ENCODE measurements around the gene SGO2. TPM values are rescaled to one million over a fixed set of nuclear protein-coding genes. Genes with fewer than 3 reads are reported as not detected.

The SGO2 gene
- total RNA-seq, 1 donor from 2014 or later = 0.96 TPM

DNA sequence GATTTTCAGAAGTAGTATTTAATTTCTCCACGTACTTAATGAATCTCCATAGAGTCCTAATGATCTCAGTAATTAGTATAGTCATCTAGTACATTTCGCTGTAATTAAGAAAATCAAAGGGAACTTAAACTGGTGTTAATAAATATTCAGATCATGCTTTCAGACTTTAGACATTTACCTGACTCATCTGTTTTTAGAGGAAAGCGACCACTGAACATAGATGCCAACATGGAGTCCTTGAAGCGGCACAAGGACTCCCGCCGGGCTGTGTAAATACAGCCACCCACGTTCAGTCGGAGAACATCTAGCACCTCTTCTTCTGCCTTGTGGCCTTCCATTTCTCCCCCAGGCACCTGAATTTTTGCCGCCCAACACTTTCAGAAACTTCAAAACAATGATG lies 19.3 kb upstream of the SGO2 start:
- H3K36me3 ChIP-seq = peaks cover 5 to 18% of the 10 kb centered on the region in 2 donors
- no peak for DNase-seq (ENCODE audit: low spot score in 2 of 2)
- no peak overlapping the region for H3K27ac ChIP-seq
- no peaks in the 10 kb centered on the region for H3K27me3 ChIP-seq
- peaks cover 0 to 12% of the 10 kb centered on the region in 2 donors for H3K4me1 ChIP-seq
- no peak overlapping the region for H3K4me3 ChIP-seq
- intact Hi-C loops (cut with DNase I) = no loop called here
- TF ChIP-seq, protein P1, sequence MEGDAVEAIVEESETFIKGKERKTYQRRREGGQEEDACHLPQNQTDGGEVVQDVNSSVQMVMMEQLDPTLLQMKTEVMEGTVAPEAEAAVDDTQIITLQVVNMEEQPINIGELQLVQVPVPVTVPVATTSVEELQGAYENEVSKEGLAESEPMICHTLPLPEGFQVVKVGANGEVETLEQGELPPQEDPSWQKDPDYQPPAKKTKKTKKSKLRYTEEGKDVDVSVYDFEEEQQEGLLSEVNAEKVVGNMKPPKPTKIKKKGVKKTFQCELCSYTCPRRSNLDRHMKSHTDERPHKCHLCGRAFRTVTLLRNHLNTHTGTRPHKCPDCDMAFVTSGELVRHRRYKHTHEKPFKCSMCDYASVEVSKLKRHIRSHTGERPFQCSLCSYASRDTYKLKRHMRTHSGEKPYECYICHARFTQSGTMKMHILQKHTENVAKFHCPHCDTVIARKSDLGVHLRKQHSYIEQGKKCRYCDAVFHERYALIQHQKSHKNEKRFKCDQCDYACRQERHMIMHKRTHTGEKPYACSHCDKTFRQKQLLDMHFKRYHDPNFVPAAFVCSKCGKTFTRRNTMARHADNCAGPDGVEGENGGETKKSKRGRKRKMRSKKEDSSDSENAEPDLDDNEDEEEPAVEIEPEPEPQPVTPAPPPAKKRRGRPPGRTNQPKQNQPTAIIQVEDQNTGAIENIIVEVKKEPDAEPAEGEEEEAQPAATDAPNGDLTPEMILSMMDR (IDR thresholded peaks at IDR 0.05) = no peak
- no peaks in the 10 kb centered on the region for H3K9me3 ChIP-seq

DNA sequence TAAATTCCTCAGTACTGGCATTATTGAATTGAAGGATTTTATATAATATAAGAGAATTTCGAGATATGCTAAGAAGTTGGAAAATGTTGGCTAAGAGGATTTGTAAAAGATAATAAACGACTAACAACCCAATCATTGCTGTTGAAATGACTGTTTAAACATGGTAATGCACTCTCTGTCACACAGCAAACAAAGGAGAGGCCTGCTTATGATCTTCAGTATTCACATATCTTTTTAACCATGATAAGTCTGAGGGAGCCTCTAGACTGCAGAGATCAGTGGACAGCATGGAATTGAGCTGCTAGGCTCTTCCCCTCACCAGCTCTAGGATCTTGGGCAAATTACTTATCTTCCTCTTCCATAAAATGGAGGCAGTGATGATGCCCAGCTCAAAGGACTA lies 18.8 kb upstream of the SGO2 start:
- Histone ChIP-seq H3K27ac (no peak overlapping the region), H3K36me3 (peaks cover 5 to 18% of the 10 kb centered on the region in 2 donors), H3K4me3 (no peak overlapping the region), H3K27me3 (no peaks in the 10 kb centered on the region), H3K9me3 (no peaks in the 10 kb centered on the region), H3K4me1 (peaks cover 0 to 12% of the 10 kb centered on the region in 2 donors)
- TF ChIP-seq, protein P1 (IDR thresholded peaks at IDR 0.05) = no peak
- no peak for DNase-seq (ENCODE audit: low spot score in 2 of 2)
- intact Hi-C loops (cut with DNase I) = no loop called here

DNA sequence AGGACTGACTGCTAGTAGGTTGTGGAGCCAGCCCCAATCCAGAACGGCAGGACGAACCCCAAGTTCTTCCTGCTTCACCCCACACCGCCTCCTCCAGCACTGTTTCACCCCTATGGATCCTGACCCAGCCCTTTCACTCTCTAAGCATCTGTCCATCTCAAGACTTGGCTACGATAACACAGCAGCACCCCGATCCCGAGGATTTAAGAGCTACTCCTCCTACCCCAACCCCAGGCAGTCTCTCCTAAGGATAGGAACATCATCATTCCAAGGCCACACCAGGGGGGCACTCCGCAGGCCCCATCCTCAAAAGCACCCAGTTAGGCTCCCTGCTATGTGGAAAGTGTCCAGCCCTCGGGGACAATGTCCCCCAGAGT lies 16.8 kb upstream of the SGO2 start:
- H3K27ac ChIP-seq = peak overlapping the region; percentile 80 to 82
- TF ChIP-seq, protein P1 (IDR thresholded peaks at IDR 0.05) = no peak

GRCh38 chr2:200509612-200510433 lies 16.2 kb upstream of the SGO2 start, which contains the start of gene KCTD18:
Gene KCTD18, minus strand, starts transcription at chr2:200510068. Its CDS starts 3,052 bp downstream, at chr2:200507016.
- DNase-seq (ENCODE audit: low spot score in 2 of 2) = peak; percentile 55 to 94
- TF ChIP-seq, protein P1 (IDR thresholded peaks at IDR 0.05) = peak; percentile 70 to 88 (median 86)
- intact Hi-C loops (cut with DNase I) = loop anchor here (2.0 kb wide), 1 partner anchor 17 kb away; the partner anchor contains the start of gene SGO2
- Histone ChIP-seq H3K4me3 (peak within 1 kb of the TSS; percentile 55 to 87), H3K9me3 (no peaks in the 10 kb centered on the region), H3K36me3 (peaks cover 0 to under 1% of the 10 kb centered on the region in 2 donors), H3K27ac (peak within 1 kb of the TSS; percentile 80 to 82), H3K27me3 (no peaks in the 10 kb centered on the region), H3K4me1 (peaks cover 0 to 12% of the 10 kb centered on the region in 2 donors)

More for the DNA sequence above, 16.8 kb upstream of the SGO2 start:
- no peaks in the 10 kb centered on the region for H3K9me3 ChIP-seq
- peaks cover 0 to 12% of the 10 kb centered on the region in 2 donors for H3K4me1 ChIP-seq
- no peak for DNase-seq (ENCODE audit: low spot score in 2 of 2)
- peaks cover 0 to 6% of the 10 kb centered on the region in 2 donors for H3K36me3 ChIP-seq
- H3K4me3 ChIP-seq = peak overlapping the region; percentile 55 to 87
- intact Hi-C loops (cut with DNase I) = no loop called here
- H3K27me3 ChIP-seq = no peaks in the 10 kb centered on the region

DNA sequence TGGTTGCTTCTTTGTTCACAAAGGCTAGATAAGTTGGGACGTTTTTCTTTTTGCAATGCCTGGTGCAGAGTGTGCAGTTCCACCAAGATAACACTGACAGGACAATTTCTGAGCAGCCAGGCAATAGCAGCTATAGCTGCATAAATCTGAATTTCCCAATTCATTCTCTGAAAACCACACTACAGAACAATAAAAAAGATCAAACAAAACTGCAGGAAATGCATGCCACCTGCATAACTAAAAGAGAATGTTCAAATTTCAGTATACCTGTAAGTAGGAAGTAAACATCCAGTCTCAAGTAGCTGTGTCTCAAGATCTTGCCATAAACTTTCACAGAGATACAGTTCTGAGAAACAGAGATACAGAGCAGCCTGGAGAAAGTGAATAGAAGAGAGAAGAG lies 10.9 kb upstream of the SGO2 start:
- intact Hi-C loops (cut with DNase I) = no loop called here
- H3K27me3 ChIP-seq = no peaks in the 10 kb centered on the region
- no peak for DNase-seq (ENCODE audit: low spot score in 2 of 2)
- H3K27ac ChIP-seq = no peak overlapping the region
- no peaks in the 10 kb centered on the region for H3K36me3 ChIP-seq
- H3K4me1 ChIP-seq = peaks cover 0 to 5% of the 10 kb centered on the region in 2 donors
- H3K4me3 ChIP-seq = no peak overlapping the region
- no peaks in the 10 kb centered on the region for H3K9me3 ChIP-seq
- TF ChIP-seq, protein P1 (IDR thresholded peaks at IDR 0.05) = no peak
